Activated CD8-positive, alpha-beta memory T cell treated with anti-CD3 and anti-CD28 coated beads for 1 hour (primary cell): Measurements from ENCODE around the gene F2.
"Not testable (repeated sequence)": the region's sequence is repeated elsewhere in the genome, so short reads cannot be mapped to it uniquely, and the experiment has no call there.

ENCODE experiments used
- DNase-seq, 2 donors: peaks; one replicate each; pipeline ENCODE4 v3.0.0-alpha.2; 2020; ENCODE audit warnings: low read depth in 1 of 2; ENCODE audit errors: extremely low read depth in 1 of 2

F2 gene

DNA sequence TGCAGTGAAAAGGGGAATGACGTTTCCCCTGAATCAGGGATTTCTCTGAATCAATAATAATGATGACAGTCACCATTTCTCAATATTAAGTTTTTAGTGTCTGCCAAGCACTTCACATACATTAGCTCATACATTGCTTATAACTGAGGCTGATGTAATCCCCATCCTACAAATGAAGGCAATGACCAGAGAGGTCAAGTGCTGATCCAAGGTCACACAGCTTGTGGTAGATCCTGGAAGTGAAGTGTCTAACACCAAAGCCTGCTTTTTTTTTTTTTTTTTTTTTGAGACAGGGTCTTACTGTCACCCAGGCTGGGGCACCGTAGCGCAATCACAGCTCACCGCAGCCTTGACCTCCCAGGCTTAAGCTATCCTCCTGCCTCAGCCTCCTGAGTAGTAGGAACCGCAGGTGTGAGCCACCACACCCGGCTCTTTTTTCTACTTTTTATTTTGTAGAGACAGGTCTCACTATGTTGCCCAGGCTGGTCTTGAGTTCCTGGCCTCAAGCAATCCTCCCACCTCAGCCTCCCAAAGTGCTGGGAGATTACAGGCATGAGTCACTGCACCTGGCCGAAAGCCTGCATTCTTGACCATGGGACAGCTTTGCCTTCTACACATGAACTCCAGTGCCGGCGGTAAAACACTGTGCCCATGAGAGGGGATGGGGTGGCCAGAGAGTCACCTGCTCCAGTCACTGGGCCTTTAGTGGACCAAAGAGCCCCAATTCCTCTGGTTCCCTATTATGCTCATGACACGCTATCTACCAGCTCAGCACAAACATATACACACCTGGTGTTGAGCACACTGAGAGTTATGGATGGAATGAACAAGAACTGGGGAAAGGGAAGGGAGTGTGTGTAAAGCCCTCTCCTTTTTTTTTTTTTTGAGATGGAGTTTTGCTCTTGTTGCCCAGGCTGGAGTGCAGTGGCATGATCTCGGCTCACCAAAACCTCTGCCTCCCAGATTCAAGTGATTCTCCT, 36.0 kb upstream of the F2 start:
- DNase-seq = no peak

GRCh38 chr11:46684367-46684766, 34.6 kb upstream of the F2 start:
- no peak for DNase-seq

DNA sequence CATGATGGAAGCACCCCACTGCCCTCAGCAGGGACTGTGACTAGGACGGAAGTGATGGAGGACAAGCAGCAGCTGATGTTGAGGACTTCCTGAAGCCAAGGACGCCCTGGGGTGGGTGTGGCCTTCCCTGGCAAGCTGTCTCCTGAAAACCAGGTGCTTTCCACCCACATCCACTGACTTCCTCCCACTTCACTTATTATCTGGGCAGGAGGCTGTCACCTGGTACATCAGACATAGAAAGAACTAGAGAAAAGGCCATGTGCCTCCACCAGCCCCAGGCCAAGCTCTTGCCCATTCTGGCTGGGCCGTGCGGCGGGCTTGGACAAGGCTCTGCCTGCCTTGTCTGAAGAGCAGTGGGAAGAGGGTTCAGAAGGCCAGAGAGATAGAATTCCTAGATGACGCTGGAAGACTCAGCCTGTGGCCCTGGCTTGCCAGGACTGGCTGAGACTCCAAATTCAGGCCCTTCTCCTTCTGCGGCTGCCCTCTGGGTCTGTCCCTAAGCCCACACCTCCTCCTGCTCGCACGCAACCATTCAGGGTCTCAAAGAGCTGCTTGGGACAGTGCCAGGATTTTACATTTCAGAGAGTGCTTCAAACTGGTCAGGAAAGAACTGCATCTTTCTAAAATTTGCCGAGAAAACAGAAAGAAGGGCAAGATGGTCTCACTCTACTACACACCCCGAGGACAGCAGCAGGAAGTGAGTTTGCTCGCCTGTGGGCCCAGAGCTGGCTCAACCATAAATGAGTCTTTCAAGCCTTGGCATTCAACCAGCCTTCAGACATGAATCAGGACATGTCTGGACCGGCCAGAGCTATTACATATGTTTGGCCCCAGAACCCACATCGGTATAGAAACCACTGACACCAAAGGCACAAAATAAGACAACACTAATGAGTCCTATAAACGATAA, 31.9 kb upstream of the F2 start:
- DNase-seq = no peak

DNA sequence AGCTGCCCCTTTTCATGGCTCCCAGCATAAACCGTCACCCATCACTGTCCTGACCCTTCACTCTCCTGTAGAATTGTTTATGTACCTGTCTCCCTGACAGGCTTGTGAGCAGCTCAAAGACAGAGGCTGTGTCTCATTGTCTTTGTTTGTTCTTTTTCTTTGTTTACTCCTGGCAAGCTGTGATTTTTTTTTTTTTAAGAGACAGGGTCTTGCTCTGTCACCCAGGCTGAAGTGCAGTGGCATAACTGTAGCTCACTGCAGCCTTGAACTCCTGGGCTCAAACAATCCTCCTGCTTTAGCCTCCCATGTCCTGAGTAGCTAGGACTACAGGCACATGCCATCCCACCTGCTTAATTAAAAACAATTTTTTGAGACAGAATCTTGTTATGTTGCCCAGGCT, 28.3 kb upstream of the F2 start:
- no peak for DNase-seq

DNA sequence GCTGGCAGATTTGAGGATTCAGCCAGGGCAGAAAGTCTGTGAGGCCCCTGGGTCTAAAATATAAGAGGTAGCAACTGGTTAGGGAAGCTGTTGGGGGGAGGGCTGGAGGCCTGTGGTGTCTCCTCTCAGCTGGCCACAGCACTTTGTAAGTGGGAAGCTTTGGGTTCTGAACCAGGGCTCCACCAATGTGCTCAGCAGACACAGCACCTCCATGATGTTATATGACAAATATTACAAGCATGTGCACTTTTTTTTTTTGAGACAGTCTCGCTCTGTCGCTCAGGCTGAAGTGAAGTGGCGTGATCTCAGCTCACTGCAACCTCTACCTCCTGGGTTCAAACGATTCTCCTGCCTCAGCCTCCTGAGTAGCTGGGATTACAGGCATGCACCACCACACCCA, 26.6 kb upstream of the F2 start:
- DNase-seq = no peak

DNA sequence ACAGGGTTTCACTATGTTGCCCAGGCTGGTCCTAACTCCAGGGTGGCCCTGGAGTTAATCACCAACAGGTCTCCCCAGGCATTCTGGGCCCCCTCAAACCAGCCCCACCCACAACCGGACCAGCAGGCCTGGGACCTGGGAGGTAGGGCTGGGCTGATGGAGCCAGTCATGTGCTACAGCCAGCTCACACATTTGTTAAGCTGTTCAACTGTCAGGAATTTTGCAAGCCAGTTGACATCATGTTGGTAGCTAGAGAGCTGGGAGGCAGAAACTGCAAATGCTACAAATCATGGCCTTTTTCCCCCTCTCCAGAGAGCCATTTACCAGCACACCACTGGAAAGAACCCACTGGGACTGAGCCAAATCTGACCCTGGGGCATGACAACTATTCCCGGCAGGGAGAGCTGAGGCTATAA, 25.4 kb upstream of the F2 start:
- no peak for DNase-seq

DNA sequence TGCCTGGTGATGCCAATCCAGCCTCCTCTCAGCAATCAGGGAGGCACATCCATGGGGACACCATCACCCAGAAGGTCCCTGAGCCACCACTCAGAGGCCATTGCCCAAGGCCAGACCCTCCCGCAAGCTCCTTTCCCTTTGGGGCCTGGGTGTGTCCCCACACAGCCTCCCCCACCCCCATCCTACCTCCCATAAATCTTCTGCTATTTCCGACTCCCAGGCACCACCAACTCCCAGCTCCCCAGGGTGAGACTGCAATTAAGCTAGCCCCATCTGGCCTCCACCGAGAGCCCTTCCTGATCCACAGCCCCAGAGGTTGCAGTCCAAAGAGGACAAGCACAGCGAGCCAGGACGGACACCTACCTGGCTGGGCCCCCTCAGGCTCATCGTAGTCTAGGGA, 24.9 kb upstream of the F2 start:
- DNase-seq = no peak

GRCh38 chr11:46694607-46695006, 24.4 kb upstream of the F2 start:
- no peak for DNase-seq

- no peak for DNase-seq
These were observed 23.4 kb upstream of the F2 start for GRCh38 chr11:46695345-46696211.

DNA sequence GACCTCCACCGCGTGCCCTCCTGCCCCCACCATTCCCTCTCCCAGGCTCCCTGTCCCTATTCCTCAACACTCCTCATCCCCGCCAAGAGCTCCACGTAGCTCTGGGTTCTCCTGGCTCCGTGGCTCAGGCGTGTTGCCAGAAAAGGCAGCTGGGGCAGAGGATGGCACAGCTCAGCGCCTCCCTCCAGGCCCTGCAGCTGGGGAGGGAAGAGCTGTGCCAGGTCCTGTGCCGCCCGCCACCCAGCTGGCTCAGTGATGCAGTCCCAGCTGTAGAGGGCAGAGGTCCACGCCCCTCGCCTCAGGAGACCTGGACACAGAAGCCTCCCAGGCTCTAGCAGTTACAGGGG, 22.8 kb upstream of the F2 start:
- no peak for DNase-seq

DNA sequence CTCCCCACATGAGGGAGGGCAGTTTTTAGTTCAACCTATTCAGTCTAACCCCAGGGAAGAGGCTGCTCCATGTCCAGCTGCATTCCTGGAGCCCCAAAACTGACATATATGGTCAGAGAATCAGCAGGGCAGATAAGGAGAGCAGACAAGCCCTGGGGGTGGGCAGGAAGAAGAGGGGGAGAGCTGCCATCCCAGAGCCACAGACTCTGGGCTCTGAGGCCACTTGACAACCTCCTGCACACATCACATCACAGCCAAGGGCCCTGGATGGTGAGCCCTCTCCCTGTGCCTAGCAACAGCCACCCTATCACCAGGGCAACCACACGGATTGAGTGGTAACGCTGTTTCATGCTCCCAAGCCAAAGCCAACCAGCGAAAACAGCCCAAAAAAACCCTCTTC, 21.7 kb upstream of the F2 start:
- no peak for DNase-seq

DNA sequence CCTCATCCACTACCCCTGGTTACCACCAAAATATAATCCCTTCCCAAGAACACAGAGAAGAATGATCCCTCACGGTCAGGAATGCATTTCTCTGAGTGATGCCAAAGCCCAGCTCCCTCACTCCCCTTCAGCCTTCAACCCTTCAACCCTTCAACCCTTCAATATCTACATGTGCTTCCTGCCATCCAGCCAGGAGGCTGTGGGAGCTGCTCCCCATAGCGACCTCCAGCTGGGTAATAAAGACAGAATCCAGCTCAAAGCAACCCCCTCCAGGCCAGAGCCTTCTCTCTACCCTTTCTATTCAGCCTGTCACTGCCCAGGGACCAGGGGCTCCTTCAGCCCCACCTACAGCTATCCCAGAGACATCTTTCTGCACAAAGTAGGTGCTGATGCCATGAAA, 21.3 kb upstream of the F2 start:
- DNase-seq = no peak

DNA sequence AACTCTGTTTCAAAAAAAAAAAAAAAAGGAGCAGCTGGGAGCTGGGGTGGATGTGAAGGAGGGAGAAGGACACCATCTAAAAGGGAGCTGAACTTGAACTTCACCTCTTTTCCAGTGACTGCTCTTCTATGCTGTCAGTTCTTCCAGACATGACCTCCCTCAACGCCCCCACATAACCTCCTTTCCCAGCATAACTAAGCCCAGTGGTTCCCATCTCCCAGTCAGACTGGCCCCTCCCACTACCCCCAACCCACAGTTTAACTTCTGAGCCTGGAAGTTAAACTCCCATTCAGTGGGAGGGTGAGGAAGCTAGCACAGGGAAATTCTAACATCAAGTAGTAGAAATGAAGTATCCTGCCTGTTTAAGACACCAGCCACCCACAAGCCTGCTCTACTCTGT, 20.4 kb upstream of the F2 start:
- no peak for DNase-seq

DNA sequence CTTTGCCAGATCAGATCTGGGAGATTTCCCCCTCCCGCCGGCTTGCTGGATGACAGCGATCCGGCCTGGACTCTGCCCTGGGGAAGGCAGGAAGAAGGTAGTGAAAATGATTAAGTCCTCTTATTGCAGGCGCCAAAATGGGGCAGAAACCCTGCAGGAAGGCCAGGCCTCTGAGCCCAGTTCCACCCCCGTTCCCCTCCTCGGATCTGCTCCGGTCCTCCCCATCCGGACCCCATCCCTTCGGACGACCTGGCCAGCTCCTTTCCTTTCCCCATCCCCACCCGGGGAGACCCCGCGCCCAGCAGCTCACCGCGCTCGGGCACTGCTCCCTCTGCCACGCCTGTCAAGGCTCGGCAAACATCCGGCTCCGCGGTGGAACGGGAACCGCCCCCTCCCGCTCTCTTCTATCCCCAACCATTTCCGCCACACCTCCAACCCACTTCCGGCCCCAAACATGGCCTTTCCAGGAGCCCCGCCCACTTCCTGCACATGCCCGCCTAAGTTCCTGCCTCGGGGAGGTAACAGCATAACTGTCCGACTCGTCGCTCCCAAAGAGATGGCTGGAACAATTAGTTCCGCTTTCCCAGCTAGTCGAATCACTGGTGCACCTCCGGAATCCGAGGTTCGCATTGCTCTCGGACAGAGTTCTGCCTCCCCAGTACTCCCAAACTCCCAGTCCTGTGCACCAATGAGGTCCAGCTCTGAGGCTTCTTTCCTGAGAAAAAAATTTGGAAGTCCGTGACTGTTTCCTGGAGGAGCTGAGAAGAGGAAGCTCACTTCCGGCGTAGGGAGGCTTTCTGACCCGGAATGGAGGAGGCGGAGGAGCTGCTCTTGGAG, 18.6 kb upstream of the F2 start, which contains the start of the genes ARHGAP1 and ZNF408:
TSS of gene ARHGAP1 (minus strand) at position 379 of the 837 bp plus-strand sequence. CDS start 4,512 bp downstream, outside the sequence.
TSS of gene ZNF408 (plus strand) at position 791 of the 837 bp plus-strand sequence. CDS start at position 808, 17 bp downstream.
- peak; percentile 98 to 99 for DNase-seq

DNA sequence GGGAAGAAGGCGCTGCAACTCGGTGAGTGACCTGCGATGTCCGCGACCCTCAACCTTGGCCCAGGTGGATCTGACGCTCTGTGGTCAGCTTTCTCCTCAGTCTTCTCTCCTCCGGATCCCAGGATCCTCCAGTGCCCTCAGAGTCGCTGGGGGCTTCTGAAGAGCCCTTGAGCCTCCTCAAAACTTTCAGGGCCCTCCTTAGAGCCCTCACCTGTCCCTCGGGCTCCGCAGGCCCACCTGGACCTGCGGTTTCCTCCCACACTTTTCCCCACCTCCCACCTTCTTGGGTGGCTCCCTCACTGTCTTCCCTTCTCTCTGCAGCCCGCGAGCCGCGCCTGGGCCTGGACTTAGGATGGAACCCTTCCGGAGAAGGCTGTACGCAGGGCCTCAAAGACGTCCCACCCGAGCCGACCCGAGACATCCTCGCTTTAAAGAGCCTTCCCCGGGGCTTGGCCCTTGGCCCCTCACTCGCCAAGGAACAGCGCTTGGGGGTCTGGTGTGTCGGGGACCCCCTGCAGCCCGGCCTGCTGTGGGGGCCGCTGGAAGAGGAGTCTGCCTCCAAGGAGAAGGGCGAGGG, 17.8 kb upstream of the F2 start:
- no peak for DNase-seq

- no peak for DNase-seq
These were observed 13.8 kb upstream of the F2 start for GRCh38 chr11:46705070-46705688.

DNA sequence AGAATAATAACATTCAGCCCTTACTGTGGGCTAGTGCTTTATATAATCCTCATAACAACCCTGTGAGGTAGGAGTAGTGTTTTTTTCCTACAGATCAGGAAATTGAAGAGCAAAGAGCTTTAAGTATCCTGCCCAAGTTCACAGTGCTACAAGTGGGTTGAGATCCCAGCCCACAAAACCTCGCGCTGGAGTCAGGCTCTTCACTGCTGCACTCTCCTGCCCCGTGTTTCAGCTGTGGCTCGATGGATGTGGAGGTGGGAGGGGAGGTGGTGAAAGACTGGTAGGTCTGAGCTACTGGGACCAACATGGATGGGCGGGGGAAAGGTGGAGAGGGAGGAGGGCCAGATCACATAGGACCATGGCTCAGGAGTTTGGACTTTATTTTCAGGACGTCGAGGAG, 12.1 kb upstream of the F2 start:
- DNase-seq = no peak

- not testable (repeated sequence) for DNase-seq
These were observed 9.7 kb upstream of the F2 start for GRCh38 chr11:46709351-46709750.

- no peak for DNase-seq
These were observed 8.2 kb upstream of the F2 start for GRCh38 chr11:46710821-46711269.
